ENCODE data around the gene OCEL1.
A peak's percentile ranks its signal among the peaks of the same experiment; 100 is the strongest.
"Not testable (repeated sequence)": the region's sequence is repeated elsewhere in the genome, so short reads cannot be mapped to it uniquely, and the experiment has no call there.

OCEL1 gene

DNA sequence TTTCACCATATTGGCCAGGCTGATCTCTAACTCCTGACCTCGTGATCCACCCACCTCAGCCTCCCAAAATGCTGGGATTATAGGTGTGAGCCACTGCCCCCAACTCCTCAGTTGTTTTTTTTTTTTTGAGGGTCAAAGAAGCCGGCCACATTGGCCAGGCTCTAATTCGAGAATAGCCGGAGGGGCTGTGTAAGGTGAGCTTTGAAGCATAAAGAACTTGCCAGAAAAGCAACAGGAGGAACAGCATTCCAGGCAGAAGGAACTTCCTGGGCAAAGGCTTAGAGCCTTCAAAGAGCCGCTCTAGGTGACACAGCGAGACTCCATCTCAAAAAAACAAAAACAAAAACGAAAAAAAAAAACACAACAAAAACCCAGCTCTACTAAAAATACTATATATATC is 40.0 kb downstream of the OCEL1 start:
- no peak for DNase-seq (ENCODE audit: low spot score)

DNA sequence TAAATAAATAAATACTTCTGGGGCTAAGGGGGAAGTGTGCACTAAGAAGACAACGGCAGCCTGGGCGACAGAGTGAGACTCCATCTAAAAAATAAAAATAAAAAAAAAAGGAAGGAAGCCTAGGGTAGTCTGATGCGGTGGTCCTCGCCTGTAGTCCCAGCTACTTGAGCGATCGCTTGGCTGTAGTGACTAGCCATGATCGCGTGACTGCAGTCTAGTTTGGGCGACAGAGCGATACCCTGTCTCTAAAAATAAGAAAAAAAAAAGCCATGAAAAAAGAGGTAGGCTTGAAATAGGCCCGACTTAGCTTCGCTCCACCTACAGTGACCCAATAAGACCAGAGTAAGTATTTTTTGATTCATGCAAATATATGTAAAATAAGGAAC is 40.6 kb downstream of the OCEL1 start:
- DNase-seq (ENCODE audit: low spot score): no peak

DNA sequence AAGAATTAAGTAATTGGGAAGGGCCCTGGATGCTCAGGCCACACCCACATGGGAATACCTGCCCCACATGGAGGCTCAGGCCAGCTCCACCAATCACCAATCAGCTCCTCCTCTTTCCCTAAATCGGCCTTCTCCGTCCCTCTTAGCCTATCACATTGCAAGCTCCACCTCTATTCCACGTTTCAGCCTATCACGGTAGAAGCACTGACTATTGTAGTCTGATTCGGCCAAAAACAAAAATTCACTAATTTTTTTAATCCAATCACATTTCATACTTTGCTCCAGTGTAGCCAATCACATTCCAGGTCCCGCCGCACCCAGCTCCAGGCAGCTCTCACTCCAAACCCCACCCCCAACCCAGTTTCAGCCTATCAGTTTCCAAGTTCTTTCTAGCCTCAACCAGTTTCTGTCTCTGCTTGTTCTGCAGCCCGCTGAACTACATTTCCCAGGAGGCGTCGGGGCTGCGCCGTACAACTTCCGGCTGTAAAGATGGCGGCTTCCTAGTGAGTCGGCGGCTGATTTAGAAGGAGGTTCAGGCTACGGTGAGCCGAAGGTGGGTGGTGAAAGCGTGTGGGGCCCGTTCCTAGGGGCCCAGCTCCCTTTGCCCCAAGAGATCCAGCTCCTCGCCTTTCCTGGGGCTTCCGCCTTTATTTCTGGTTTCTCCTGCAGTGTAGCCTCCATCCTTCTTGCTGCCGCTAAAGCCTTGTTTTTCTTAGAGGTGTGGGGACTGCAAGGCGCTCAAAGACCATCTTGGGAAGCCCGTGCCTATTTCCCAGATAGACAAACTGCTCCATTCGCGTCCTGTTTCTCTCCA is 41.2 kb downstream of the OCEL1 start, which contains the start of gene BABAM1:
BABAM1 (plus strand) TSS at position 469 of the 814 bp plus-strand sequence. CDS start 1,364 bp downstream, outside the sequence.
- DNase-seq (ENCODE audit: low spot score): peak; percentile 99

DNA sequence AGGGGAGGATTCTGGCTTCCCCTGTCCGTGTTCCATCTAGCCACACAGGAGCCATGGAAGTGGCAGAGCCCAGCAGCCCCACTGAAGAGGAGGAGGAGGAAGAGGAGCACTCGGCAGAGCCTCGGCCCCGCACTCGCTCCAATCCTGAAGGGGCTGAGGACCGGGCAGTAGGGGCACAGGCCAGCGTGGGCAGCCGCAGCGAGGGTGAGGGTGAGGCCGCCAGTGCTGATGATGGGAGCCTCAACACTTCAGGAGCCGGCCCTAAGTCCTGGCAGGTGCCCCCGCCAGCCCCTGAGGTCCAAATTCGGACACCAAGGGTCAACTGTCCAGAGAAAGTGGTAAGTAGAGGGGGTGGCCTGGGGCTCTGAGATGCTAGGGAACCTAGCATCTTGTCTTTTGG is 42.7 kb downstream of the OCEL1 start:
- DNase-seq (ENCODE audit: low spot score): no peak

DNA sequence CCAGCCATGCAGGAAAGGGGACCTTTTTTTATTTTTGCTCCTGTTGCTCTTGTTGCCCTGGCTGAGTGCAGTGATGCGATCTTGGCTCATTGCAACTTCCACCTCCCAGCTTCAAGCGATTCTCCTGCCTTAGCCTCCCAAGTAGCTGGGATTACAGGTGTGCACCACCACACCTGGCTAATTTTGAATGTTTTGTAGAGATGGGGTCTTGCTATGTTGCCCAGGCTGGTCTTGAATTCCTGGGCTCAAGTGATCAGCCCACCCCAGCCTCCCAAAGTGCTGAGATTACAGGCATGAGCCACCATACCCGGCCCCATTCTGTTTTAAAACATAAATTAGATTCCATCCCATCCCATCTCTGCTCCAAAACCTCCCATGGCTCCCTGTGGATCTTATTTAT is 48.9 kb downstream of the OCEL1 start:
- not testable (repeated sequence) for DNase-seq (ENCODE audit: low spot score)

DNA sequence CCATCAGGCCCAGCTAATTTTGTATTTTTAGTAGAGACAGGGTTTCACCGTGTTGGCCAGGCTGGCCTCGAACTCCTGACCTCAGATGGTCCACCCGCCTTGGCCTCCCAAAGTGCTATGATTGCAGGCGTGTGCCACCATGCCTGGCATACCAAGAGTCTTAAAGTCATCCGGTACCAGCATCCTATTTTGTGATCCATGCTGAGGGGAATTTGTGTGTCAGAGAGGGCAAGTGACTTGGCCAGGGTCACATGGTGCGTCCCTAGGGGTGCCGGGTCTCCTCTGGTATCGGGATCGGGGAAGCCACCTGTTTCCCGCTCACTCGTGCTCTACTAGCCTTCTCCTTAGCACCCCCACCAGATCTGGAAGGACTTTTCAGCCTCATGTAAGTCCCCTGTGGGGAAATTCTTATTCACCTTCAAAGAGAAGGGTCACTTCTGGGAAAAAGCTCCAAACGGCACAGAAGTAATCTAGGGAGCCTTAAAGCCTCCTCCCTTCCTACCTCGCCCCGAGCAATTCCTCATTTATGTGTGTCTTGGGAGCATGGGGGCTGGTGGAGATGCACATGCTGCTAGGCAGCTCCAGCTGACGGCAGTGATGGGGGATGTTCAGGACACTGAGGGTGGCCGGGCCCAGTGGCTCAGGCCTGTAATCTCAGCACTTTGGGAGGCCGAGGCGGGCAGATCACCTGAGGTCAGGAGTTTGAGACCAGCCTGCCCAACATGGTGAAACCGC is 49.6 kb downstream of the OCEL1 start:
- no peak for DNase-seq (ENCODE audit: low spot score)
